Uterus (tissue), 2 donors: Measurements from ENCODE around the gene RTP3.

Experiments used
- POLR2A ChIP-seq, 2 donors: fragments of 450-650 bp; IDR thresholded peaks; one replicate each; pipeline ENCODE4 v1.6.1; 2016; ENCODE audit warnings: antibody characterized with exemption in 2 of 2, mild to moderate bottlenecking in 1 of 2, moderate library complexity in 1 of 2
- TF ChIP-seq, protein P1 (sequence below), 4 experiments: fragments of 200-600 bp in 2 of 4; fragments of 450-650 bp in 2 of 4; sonication (generic) in 2 of 4; IDR thresholded peaks; one replicate each; pipeline ENCODE4 v1.5.1; 2016 to 2019; ENCODE audit warnings: antibody characterized with exemption in 4 of 4, mild to moderate bottlenecking in 2 of 4, moderate library complexity in 1 of 4

DNA sequence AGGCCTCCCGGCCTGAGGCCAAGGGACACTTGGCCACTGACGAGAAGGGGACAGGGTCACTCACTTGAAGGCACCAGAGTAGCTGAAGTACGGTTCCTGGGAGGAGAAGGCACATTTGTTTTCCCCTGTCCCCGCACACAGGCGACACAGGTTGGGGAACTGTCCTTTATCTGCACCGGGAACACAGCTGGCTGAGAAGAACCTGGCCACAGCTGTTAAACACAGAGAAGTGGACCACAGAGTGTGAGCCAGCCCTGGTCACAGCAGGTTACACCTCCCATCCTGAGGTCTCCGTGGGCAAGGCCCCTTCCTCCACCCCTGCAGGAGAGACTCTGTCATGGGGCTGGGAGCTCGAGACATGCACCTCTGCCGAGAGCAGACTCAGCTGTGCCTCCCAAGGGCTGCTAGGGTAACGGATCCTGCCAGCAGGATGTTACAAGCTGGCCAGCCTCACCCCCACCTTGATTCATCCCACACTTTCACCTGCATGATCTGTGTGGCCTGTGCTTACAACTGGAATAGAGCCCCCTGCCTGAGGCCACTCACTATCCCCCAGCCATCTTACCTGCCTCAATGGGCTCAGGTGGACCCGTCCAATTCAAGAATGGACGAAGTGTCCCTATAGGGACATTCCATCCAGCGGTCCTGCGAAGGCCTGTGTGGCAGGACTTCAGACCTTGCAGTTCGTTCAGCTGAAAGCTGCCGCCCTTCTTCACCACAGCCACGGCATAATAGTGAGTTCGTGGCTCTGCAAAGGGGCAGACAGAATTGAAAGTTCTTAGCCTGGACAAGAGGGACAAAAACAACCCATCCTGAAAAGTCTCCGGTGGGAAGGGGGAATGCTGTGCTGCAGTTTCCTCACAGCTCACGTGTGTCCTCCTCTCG lies 42.3 kb upstream of the RTP3 start:
- TF ChIP-seq, protein P1, sequence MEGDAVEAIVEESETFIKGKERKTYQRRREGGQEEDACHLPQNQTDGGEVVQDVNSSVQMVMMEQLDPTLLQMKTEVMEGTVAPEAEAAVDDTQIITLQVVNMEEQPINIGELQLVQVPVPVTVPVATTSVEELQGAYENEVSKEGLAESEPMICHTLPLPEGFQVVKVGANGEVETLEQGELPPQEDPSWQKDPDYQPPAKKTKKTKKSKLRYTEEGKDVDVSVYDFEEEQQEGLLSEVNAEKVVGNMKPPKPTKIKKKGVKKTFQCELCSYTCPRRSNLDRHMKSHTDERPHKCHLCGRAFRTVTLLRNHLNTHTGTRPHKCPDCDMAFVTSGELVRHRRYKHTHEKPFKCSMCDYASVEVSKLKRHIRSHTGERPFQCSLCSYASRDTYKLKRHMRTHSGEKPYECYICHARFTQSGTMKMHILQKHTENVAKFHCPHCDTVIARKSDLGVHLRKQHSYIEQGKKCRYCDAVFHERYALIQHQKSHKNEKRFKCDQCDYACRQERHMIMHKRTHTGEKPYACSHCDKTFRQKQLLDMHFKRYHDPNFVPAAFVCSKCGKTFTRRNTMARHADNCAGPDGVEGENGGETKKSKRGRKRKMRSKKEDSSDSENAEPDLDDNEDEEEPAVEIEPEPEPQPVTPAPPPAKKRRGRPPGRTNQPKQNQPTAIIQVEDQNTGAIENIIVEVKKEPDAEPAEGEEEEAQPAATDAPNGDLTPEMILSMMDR (IDR thresholded peaks at IDR 0.05) = no peak
- no peak for TF ChIP-seq POLR2A (IDR thresholded peaks at IDR 0.05)
